SU-DHL-6 (cell line): Measurements from ENCODE around the gene CBL.

Experiments used
- H2AFZ ChIP-seq: fragments of 200-600 bp; sonication (generic); 2 replicates; pipeline ENCODE4 v1.6.1; 2014; ENCODE audit warnings: low read depth, mild to moderate bottlenecking, moderate library complexity, mixed read lengths, antibody characterized with exemption, low read length; ENCODE audit not compliant: severe bottlenecking
- H3F3A ChIP-seq: fragments of 200-600 bp; shearing (Covaris generic); 2 replicates; pipeline ENCODE4 v1.6.0; 2016; ENCODE audit warnings: antibody characterized with exemption, mild to moderate bottlenecking; ENCODE audit not compliant: insufficient read depth
- H3K27ac ChIP-seq: fragments of 200-600 bp; sonication (generic); 2 replicates; pipeline ENCODE4 v1.5.1; 2016; ENCODE audit warnings: low read depth, mild to moderate bottlenecking, low read length, moderate library complexity, mixed read lengths
- H3K27me3 ChIP-seq: fragments of 200-600 bp; sonication (generic), shearing (Covaris generic); 2 replicates; pipeline ENCODE4 v1.6.0; 2014; ENCODE audit warnings: mild to moderate bottlenecking, low read length
- H3K36me3 ChIP-seq: fragments of 200-600 bp; sonication (generic); 2 replicates; pipeline ENCODE4 v1.6.1; 2014; ENCODE audit warnings: mild to moderate bottlenecking, low read length, mixed read lengths
- H3K4me2 ChIP-seq: fragments of 300-600, 200-600 bp; shearing (Covaris generic), sonication (generic); 2 replicates; pipeline ENCODE4 v1.6.0; 2014; ENCODE audit warnings: low read length, low read depth, mild to moderate bottlenecking; ENCODE audit not compliant: poor library complexity, severe bottlenecking
- H3K4me3 ChIP-seq: fragments of 200-600 bp; sonication (generic); 2 replicates; pipeline ENCODE4 v1.5.1; 2014; ENCODE audit warnings: antibody characterized with exemption, low read length, mild to moderate bottlenecking, mixed read lengths; ENCODE audit not compliant: insufficient read depth, poor library complexity, severe bottlenecking
- H3K79me2 ChIP-seq: fragments of 200-600 bp; sonication (generic); 2 replicates; pipeline ENCODE4 v1.6.1; 2014; ENCODE audit warnings: mild to moderate bottlenecking, low read length, moderate library complexity; ENCODE audit not compliant: insufficient read depth
- H3K9ac ChIP-seq: fragments of 200-600 bp; sonication (generic); 2 replicates; pipeline ENCODE4 v1.7.0; 2014; ENCODE audit warnings: mild to moderate bottlenecking, low read length
- H3K9me2 ChIP-seq: fragments of 200-600 bp; sonication (generic); replicated peaks from 2 replicates; pipeline ENCODE4 v1.6.1; 2014; ENCODE audit warnings: low read length; ENCODE audit not compliant: insufficient read depth
- H3K9me3 ChIP-seq: fragments of 200-600 bp; sonication (generic); 2 replicates; pipeline ENCODE4 v1.6.1; 2014; ENCODE audit warnings: low read length, mixed read lengths; ENCODE audit not compliant: insufficient read depth
- H4K20me1 ChIP-seq: fragments of 200-600 bp; sonication (generic); 2 replicates; pipeline ENCODE4 v1.6.1; 2014; ENCODE audit warnings: low read depth, mild to moderate bottlenecking, antibody characterized with exemption, low read length, moderate library complexity, mixed read lengths
- EZH2phosphoT487 ChIP-seq: fragments of 200-600 bp; sonication (generic), shearing (Covaris generic); conservative IDR thresholded peaks from 2 replicates; pipeline ENCODE4 v1.6.1; 2018; ENCODE audit warnings: mild to moderate bottlenecking, antibody characterized with exemption, low read length, moderate library complexity, mixed read lengths
- TF ChIP-seq, protein P1 (sequence below): fragments of 200-600 bp; sonication (generic); IDR thresholded peaks from one replicate; pipeline ENCODE4 v1.5.1; 2017; ENCODE audit warnings: antibody characterized with exemption, mild to moderate bottlenecking, low read length, moderate library complexity; ENCODE audit not compliant: insufficient read depth, poor library complexity, severe bottlenecking

Gene CBL

DNA sequence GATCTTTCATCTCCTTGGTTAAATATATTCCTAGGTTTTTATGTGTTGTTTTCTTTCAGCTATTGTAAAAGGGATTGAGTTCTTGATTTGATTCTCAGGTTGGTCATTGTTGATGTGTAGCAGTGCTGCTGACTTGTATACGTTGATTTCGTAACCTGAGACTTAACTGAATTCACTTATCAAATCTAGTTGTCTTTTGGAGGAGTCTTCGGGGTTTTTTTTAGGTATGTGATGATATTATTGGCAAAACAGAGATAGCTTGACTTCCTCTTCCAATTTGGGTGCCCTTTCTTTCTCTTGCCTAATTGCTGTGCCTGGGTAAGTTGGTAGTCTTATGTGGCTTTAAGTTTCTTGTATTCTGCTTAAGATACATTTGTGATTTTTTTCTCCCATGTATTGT is 52.8 kb downstream of the CBL start:
- Histone ChIP-seq H3K9me2 (no peaks in the 10 kb centered on the region), H4K20me1 (no peaks in the 10 kb centered on the region), H3K9ac (no peak overlapping the region), H2AFZ (no peak overlapping the region), H3F3A (peaks cover 6% of the 10 kb centered on the region; the same call in 1 of the 2 replicates), H3K4me2 (peak overlapping the region; percentile 49), H3K9me3 (no peaks in the 10 kb centered on the region), H3K4me3 (no peak overlapping the region), H3K27ac (peak overlapping the region; percentile 53), H3K27me3 (no peaks in the 10 kb centered on the region), H3K79me2 (peaks cover 62% of the 10 kb centered on the region), H3K36me3 (no peaks in the 10 kb centered on the region)
- TF ChIP-seq EZH2phosphoT487 = no peak
- TF ChIP-seq, protein P1, sequence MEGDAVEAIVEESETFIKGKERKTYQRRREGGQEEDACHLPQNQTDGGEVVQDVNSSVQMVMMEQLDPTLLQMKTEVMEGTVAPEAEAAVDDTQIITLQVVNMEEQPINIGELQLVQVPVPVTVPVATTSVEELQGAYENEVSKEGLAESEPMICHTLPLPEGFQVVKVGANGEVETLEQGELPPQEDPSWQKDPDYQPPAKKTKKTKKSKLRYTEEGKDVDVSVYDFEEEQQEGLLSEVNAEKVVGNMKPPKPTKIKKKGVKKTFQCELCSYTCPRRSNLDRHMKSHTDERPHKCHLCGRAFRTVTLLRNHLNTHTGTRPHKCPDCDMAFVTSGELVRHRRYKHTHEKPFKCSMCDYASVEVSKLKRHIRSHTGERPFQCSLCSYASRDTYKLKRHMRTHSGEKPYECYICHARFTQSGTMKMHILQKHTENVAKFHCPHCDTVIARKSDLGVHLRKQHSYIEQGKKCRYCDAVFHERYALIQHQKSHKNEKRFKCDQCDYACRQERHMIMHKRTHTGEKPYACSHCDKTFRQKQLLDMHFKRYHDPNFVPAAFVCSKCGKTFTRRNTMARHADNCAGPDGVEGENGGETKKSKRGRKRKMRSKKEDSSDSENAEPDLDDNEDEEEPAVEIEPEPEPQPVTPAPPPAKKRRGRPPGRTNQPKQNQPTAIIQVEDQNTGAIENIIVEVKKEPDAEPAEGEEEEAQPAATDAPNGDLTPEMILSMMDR = no peak

DNA sequence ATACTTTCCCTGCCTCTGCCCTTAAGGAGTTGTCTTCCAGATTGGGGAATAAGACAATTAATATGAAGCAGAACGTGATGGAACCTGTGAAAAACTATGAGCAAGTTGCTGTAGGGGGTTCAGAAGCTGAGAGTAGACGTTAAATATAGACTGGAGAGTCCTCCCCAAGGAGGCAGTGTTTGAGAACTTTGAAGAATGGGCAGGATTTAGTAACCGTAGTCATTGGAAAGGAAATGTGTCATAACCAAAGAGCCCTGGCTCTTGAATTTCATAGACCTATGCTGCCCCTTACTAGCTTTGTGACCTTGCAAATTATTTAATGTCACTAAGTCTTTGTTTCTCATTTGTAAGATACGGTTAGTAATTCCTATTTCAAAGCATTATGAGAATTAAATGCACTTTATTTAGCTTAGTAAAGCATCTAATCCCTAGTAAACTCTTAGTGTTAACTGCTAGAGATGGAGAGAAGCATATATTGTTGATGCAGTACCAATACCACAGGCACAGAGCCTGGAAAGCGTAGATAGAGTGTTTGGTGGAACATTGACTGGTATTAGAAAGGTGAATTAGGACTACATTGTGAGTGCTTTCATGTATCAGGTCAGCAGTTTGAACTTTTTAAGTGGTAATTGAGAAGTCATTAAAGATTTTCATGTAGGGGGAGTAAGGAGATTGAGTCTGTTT is 56.7 kb downstream of the CBL start:
- Histone ChIP-seq H3K36me3 (no peaks in the 10 kb centered on the region), H3K9me3 (no peaks in the 10 kb centered on the region), H3F3A (no peaks in the 10 kb centered on the region; the same call in 1 of the 2 replicates), H2AFZ (no peak overlapping the region), H3K9ac (no peak overlapping the region), H3K4me2 (peak overlapping the region; percentile 6), H3K27me3 (no peaks in the 10 kb centered on the region), H4K20me1 (0 out of 2 replicates have a peak, but pooled peaks cover 2% of the 10 kb centered on the region), H3K4me3 (no peak overlapping the region), H3K27ac (no peak overlapping the region), H3K9me2 (no peaks in the 10 kb centered on the region), H3K79me2 (peaks cover 89% of the 10 kb centered on the region)
- TF ChIP-seq EZH2phosphoT487 = no peak
- TF ChIP-seq, protein P1 = no peak

DNA sequence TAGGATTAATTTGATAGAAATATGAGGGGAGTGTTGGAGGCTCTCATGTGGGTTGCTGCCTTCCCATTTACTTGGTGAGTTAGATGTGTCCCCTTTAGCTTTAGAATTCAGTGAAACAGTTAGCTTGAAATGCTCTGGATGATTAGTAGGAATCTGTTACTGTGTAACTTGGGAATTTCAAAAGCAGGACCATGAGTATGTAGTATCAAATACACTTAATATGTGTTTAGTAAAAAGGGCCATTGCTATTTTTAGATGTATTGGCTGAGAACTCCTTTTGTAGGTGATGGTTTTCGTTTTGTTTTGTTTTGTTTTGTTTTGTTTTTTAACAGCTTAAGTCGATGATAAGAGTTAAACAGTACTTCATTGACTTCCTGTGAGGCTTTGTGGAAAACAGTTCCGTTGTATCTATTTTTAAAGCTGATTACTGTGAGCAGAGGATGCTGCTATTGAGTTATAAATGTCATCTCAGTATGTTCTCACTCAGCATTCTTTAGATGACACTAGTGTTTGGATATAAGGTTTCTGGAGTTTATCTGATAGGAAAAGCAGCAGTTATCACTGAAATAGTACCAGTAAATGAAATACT is 57.3 kb downstream of the CBL start:
- TF ChIP-seq, protein P1 = no peak
- no peak for TF ChIP-seq EZH2phosphoT487
- no peaks in the 10 kb centered on the region; the same call in 1 of the 2 replicates for H3F3A ChIP-seq
- no peak overlapping the region for H2AFZ ChIP-seq
- no peak overlapping the region for H3K9ac ChIP-seq
- peak overlapping the region; percentile 6 for H3K4me2 ChIP-seq
- H3K9me2 ChIP-seq = no peaks in the 10 kb centered on the region
- H3K9me3 ChIP-seq = no peaks in the 10 kb centered on the region
- no peak overlapping the region for H3K27ac ChIP-seq
- H3K27me3 ChIP-seq = no peaks in the 10 kb centered on the region
- no peaks in the 10 kb centered on the region for H3K36me3 ChIP-seq
- H4K20me1 ChIP-seq = 0 out of 2 replicates have a peak, but pooled peaks cover 2% of the 10 kb centered on the region
- peaks cover 92% of the 10 kb centered on the region for H3K79me2 ChIP-seq
- no peak overlapping the region for H3K4me3 ChIP-seq
